Germinal center (tissue), 1 donor: ENCODE results near the gene BID.

Source experiments
- DNase-seq: peaks from one replicate; pipeline ENCODE4 v3.0.0; 2012; ENCODE audit warnings: mixed read lengths, low spot score

Gene BID

DNA sequence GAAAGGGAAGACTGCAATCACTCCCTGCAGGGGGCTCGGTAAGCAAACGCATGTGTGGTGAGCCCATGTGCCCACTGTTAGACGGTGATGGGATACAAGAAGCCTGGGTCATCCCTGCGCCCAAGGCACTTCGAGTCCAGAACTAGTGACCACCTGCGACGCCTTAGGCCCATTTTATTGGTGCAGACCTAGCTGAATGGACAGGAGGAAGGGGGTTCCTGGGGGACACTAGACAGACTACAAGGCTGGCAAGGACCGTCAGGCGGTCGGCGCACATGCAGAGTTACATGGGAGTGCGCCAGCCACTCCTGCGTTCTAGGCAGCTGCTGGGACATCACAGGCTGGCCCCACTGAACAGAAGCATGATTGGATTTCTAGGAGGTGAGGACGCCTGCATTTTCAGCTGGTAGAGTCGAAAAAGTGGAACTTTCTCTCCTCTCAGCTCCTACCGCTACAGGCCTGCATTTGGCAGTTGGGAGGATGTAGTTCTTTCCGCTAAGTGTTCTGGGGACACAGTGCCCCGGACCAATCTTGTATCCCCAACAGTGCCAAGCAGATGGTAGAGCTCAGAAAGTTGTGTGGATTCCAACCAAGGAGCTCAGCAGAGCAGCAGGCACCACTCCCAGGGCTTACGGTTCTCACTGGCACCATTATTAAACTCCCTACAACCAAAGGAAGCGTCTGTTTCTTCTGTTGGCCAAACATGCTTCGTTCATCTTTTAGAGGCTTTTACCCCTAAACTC lies 35.7 kb downstream of the BID start:
- no peak for DNase-seq

DNA sequence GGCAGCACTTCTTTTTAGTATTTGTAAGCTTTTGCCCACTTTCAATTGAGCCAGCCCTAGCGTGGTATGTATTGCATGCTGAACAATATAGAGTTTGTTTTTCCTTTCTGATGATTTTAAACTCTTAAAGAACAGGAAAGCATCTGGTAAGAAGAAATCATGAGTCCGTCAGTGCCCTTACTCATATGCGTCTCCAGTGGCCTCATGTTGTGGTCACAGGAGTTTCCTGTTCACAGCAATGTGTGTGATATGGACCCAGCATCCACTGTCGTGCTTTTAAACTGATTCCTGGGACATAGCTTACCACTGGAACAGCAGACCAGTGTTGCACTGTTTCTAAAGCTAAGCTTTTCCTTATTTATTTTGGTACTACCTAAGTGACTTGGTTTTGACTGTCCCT lies 40.1 kb downstream of the BID start:
- no peak for DNase-seq

DNA sequence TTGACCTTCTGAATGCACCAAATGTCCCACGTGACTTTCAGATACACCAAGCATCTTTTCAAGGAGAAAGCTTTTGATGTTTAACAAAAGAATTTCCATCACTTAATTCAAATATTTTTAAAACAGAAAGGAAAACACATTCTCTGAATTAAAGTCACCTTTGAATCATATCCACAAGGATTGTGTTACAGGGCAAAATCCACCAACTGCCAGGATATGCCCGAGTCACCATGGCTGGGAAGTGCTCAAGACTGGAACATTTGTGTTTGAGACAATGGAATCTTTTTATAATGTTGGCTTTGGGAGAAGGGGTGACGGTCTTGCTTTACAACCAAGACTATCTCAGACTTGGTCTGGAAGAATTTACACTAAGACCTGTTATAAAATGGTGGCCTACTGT lies 40.8 kb downstream of the BID start:
- DNase-seq, result no peak

DNA sequence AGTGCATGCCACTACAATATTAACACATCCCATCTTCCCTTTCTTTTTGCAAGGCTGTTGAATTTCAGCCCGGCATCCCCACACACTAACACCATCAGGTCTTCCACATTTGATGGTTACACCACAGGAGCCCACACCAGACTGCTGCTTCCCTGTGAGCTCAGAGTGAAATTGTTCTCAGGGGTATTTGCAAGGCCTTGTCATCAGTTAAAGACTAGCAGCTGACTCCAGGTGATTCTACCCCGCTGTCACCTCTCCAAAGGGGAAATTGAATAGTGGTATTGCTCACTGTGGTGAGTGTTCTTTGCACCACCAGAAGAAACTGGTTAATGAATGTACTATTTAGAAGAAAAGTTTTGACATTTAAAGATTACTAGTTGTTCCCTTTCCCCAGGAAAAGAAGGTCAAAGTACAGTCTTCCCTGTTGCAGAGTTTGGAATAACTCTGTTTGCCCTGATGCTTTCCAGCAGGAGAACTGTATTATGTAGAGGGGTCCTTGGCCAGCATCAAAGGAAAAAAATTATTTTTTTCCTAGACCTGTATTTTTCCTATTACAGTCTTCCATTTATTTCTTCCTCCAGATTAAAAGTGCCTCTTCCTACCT lies 41.9 kb downstream of the BID start:
- DNase-seq, result no peak

DNA sequence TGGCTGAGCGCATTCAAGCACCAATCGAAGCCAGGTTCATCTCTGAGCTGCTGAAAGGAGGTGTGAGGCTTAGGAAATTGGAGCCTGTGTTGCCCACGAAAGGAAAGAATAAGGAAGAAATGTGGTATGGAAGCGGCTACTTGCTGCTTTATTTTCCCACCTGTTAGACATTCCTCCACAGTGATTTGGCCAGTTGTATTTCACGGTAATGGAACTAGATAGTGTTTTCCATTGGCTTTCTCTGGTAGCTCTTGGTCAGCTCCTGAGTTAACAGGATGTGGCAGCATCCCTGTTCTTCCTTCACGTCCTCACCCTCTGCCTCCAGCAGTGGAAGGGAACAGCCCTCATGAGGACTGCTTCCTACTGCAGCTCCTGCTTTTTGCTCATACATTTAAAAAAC lies 44.7 kb downstream of the BID start:
- DNase-seq, result no peak

DNA sequence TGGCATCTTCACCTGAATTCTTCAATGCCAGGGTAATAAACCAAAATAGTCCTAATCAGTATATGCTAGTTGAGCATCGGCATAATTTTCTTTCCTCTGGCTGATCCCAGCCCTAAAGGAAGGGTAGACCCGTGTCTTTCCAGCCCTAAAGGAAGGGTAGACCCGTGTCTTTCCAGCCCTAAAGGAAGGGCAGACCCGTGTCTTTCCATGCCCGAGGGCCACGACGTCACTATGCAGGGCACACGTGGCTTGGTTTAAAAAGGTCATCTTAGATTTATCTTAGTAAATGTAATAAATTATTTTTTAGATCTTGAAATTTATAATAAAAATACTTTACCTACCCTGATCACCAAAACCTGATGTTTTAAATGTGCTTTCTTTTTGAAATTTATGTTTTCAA lies 45.5 kb downstream of the BID start:
- no peak for DNase-seq

DNA sequence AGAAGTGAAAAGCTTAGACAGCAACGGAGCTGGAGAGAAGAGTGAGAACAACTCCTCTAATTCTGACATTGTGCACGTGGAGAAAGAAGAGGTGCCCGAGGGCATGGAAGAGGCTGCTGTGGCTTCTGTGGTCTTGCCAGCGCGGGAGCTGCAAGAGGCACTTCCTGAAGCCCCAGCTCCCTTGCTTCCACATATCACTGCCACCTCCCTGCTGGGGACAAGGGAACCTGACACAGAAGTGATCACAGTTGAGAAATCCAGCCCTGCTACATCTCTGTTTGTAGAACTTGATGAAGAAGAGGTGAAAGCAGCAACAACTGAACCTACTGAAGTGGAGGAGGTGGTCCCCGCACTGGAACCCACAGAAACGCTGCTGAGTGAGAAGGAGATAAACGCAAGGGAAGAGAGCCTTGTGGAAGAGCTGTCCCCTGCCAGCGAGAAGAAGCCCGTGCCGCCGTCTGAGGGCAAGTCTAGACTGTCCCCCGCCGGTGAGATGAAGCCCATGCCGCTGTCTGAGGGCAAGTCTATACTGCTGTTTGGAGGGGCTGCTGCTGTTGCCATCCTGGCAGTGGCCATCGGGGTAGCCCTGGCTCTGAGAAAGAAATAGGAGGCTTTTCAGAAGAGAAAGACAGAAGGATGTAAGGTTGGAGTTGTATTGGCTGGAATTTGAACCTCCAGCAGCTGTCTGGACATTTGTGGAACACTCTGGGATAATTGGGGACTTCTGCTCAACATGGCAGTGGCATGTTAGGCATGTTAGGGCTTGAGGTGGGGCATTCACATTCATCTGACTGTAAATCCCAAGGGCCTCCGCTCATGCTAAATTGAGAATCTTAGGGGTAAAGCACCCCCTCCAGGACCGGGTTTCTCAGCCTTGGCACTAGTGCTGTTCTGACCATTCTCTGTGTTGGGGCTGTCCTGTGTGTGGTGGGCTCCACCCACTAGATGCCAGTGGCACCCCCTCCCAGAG lies 47.1 kb downstream of the BID start:
- no peak for DNase-seq

DNA sequence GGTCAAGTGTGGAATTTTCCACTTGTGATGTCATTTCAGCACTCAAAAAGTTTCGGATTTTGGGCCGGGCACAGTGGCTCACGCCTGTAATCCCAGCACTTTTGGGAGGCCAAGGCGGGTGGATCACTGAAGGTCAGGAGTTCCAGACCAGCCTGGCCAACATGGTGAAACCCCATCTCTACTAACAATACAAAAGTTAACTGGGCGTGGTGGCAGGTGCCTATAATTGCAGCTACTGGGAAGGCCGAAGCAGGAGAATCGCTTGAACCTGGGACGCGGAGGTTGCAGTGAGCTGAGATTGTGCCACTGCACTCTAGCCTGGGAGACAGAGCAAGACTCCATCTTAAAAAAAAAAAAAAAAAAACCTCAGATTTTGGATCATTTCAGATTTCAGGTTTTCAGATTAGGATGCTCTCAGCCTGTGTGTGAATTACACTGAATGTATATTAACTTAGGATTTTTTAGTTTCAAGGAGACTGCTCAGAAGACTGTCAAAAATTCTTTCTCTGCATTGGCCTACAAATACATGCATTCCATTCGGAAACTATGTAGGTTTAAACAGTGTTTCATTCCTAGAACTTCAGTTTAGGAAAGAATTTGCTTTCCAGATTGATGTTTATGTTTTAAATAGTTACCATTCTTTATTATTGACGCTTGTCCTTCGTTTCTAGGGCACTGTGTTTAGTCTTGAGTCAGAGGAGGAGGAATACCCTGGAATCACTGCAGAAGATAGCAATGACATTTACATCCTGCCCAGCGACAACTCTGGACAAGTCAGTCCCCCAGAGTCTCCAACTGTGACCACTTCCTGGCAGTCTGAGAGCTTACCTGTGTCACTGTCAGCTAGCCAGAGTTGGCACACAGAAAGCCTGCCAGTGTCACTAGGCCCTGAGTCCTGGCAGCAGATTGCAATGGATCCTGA lies 48.0 kb downstream of the BID start:
- no peak for DNase-seq

DNA sequence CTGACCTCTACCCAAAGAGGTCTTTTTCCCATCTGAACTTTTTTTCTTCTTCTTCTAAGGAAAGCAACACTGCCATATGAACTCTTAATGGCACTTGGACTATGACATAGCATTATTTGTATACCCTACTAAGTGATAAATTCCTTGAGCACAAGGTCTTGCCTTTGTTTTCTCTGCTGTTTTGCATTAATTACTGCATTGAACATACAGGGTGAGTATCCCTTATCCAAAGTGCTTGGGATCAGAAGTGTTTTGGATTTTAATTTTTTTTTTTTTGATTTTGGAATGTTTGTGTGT lies 48.8 kb downstream of the BID start:
- DNase-seq, result no peak

DNA sequence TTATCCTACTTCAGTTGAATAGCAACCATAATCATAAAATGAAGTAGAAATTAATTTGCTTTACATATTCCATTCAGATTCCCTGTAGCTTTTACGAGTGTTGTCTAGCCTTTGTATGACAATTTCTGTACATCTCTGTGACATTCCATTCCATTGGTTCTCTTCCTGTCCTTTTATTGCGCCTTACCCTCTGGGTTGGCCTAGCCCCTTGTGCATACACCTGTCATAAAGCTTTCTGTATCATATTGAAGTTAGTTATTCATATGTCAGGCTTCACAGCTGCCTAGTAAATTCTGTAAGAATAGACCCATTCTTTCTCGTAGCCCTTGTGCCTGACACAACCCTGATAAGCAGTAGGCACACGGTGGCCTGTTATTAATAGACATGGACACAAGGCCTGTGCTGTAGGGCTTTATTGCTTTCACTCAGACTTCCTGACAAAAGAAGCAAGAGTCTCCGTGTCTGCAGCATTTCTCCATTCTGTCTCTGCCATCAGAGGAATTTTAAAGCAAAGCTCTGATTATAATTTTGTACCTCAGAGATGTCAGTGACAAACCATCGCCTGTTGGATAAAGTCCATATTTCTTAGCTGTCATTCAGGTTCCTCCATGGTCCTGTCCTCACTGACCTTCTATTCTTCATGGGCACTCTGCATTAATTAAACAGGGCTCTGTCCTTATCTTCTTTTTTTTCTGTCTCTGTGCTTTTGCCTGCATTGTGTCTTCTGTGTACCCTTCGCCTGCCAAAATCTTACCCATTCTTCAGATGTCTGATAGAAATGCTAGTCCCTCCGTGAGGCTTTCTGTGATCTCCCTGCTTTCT lies 49.4 kb downstream of the BID start:
- DNase-seq, result no peak

DNA sequence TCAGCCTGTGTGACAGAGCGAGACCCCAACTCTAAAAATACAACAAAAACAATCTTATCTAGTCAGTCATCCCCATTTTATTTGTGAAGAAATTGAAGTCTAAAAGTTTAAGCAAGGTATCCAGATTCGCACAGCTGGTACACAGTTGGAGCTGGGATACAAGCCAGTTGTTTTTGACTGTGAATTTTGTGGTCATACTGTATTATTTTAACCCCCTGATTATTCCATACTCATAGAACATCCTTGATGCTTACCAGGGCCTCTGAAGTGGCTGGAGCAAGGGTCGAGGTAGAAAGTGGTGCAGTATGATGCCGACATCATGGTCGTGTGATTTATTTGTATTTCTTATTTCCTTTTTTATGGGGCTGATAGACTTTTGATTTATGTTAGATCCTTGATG lies 50.0 kb downstream of the BID start:
- no peak for DNase-seq

DNA sequence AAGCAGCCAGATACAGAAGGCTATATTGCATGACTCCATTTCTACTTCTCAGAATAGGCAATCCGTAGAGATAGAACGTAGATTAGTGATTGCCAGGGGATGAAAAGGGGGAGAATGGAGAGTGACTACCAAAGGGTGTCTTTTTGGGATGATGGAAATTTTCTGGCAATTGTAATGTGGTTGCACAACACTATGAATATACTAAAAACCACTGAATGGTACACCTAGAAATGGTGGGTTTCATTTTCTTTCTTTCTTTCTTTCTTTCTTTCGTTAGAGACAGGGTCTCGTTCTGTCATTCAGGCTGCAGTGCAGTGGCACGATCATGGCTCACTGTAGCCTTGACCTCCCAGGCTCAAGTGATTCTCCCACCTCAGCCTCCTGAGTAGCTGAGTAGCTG lies 54.4 kb downstream of the BID start:
- DNase-seq, result no peak

DNA sequence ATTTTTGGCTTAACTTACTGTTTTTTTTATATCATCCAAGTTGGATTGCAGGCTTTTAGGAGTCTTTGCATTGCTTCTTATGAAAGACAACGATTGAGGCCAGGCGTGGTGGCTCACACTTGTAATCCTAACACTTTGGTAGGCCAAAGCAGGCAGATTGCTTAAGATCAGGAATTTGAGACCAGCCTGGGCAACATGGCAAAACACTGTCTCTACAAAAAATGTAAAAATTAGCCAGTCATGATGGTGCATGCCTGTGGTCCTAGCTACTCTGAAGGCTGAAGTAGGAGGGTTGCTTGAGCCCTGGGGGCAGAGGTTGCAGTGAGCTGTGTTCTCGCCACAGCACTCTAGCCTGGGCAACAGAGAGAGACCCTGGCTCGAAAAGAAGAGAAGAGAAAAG lies 56.6 kb downstream of the BID start:
- no peak for DNase-seq

DNA sequence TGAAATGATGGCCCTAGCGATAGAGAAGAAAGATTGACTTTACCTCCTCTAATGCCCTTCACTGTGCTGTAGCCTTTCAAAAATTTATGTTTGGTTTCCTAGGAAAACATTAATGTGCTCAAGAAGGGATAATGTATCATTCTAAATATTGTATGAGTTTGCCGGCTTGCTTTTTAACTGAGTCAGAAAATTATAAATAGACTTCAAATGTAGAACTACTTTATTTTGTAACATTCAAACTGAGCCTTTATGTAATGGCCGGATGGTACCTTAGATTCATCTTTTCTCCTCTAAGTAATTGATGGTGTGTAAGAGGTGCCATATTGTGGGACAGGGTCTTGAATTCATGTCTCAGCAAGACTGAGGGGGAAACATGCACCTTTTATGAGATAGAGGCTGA lies 57.7 kb downstream of the BID start:
- DNase-seq, result no peak

DNA sequence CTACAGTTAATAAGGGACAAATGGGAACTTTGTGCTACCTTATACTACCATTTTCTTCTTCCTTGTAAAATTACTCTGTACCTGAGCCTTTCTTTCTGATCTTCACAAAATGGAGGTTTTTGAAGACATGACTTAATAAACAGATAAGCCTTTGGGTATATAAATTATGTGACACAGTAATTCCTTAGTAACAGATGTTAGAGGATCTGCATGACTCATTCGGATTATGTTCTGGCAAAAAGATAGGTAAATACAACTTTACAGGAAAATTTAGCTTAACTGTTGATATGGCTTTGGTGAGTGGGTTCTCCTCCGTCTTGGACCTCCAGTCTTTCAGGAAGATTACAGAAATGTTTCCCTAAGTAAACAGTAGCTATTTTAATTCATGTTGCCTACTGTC lies 61.8 kb downstream of the BID start:
- no peak for DNase-seq

DNA sequence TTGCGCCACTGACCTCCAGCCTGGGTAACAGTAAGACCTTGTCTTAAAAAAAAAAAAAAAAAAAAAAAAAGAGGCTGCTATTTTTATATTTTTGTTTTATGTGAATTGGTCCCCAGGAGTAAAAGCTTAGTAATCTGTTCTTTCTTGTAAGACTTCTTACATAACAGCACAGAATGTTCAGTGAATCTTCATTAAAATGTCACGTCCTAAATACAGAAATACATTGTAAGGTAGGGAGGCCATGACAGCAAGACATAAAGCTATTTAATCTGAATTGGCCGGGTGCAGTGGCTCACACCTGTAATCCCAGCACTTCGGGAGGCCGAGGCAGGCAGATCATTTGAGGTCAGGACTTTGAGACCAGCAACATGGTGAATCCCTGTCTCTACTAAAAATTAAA lies 64.2 kb downstream of the BID start:
- no peak for DNase-seq

DNA sequence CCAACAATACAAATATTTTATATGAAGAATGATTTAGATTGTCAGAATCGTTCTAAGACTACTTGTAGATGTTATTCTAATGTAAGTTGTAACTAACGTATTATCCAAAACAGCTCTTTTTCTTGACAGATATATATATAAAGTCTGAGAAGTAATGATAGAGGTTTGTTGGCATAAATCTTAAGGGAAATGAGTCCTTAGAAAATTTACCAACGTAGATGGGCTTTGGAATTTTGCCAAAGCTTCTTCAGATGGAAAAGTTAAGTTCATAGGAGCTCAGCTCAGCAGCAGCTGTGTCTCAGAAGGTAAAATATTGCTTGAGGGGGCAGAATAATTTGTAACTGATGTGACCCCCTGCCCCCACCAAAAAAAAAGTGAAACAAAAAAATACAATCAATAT lies 66.7 kb downstream of the BID start:
- no peak for DNase-seq

DNA sequence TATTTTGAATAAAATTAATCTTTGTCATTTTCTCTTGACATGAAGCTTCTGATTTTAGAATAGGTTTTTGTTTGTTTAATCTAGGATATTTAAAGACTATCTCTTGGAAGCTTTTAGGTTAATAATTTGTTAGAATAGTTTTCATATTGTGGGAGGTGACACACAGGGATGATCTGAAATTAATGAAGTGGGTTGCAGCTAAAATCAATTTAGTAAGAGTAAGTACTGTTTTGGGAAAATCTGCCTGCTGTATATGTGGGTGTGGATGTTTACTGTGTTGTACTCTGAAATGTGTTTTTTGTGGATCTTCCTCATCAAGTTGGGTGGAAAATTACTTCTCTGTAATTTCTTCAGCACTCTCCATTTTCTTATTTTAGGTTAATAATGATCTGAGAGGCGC lies 67.3 kb downstream of the BID start:
- DNase-seq, result no peak

DNA sequence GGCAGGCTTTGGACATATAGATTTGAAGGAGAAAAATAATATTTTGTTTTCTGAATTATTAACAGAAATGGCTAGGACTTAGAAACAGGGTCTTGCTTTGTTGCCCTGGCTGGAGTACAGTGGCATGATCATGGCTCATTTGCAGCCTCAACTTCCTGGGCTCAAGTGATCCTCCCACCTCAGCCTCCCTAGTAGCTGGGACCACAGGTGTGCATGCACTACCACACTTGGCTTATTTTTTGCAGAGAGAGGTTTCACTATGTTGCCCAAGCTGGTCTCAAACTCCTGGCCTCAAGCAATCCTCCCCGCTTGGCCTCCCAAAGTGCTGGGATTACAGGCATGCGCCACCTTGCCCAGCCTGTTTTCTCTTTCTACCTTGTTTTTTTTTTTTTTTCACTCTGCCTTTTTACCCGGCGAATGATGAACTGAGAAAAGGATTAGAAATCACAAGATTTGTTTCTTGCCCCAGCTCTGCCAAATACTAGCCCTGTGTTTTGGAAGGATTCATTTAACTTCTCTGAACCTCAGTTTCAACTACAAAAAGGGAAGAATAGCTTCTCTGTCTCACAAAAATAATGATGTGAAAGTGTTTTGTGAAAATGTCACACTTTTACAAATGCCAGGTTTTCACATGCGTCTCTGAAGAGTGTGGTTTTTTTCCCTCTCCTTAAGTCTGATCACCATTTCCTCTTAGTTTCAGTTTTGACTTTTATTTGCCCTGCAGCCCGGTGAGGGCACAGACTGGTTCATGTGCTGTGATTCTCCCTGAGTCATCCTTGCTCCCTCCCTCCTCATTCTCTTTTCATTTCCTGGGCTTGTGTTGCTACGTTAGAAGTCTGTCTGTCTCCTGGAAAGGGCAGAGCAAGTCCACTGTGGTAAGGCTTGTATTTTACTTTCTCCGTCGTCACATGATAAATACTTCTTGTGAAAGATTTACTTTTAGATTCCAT lies 68.0 kb downstream of the BID start:
- DNase-seq, result peak; percentile 26

DNA sequence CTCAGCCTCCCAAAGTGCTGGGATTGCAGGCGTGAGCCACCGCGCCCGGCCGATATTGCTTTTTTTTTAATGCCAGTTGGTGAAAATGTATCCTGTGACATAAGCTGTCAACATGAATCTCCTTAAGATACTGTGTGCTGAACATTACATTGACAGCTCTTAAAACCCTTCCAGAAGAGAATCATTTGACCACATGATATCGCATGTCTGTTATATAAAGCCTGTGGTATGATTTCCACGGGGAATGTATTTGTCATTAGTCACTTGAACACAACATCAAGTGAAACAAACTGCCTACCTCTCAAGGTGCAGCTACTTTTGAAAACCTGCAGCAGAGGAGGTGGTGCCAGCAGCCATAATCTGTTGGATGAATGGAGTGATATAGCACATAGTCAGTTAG lies 68.7 kb downstream of the BID start:
- no peak for DNase-seq
